Bronchial epithelial cell (primary cell): ENCODE data around the gene SIL1. TPM values are rescaled to one million over a fixed set of nuclear protein-coding genes. Genes with fewer than 3 reads are reported as not detected.
A peak's percentile ranks its signal among the peaks of the same experiment; 100 is the strongest.

Experiments used
- DNase-seq: peaks from one replicate; pipeline ENCODE4 v3.0.0-alpha.2; 2010; ENCODE audit warnings: low read depth
- FAIRE-seq: peaks from 2 replicates; lab custom pipeline; 2011; peaks lifted over from hg19 to GRCh38; lab: Jason Lieb, UNC
- H3K27me3 ChIP-seq: 2 replicates; pipeline ENCODE4 v1.5.1; 2011; ENCODE audit warnings: low read length; ENCODE audit not compliant: control insufficient read depth, insufficient read depth
- H3K36me3 ChIP-seq: 2 replicates; pipeline ENCODE4 v1.5.1; 2011; ENCODE audit warnings: low read length; ENCODE audit not compliant: control insufficient read depth, insufficient read depth
- H3K4me3 ChIP-seq: 2 replicates; pipeline ENCODE4 v1.5.1; 2011; ENCODE audit warnings: mild to moderate bottlenecking, low read depth, low read length, control low read depth
- total RNA-seq: library from RNA; depleted of rRNA; stranded (reverse); fragments of >200 nt; gene quantifications from 2 replicates; pipeline ENCODE4 v1.2.1, GENCODE V29; 2014
- TF ChIP-seq, protein P1 (sequence below): IDR thresholded peaks from 2 replicates; pipeline ENCODE4 v1.5.1; 2011; ENCODE audit warnings: mild to moderate bottlenecking, moderate library complexity, low read length, control low read depth, inconsistent platforms; ENCODE audit not compliant: insufficient read depth, severe bottlenecking

SIL1 gene
- total RNA-seq, 1 donor from 2014 or later = 85.3 TPM

DNA sequence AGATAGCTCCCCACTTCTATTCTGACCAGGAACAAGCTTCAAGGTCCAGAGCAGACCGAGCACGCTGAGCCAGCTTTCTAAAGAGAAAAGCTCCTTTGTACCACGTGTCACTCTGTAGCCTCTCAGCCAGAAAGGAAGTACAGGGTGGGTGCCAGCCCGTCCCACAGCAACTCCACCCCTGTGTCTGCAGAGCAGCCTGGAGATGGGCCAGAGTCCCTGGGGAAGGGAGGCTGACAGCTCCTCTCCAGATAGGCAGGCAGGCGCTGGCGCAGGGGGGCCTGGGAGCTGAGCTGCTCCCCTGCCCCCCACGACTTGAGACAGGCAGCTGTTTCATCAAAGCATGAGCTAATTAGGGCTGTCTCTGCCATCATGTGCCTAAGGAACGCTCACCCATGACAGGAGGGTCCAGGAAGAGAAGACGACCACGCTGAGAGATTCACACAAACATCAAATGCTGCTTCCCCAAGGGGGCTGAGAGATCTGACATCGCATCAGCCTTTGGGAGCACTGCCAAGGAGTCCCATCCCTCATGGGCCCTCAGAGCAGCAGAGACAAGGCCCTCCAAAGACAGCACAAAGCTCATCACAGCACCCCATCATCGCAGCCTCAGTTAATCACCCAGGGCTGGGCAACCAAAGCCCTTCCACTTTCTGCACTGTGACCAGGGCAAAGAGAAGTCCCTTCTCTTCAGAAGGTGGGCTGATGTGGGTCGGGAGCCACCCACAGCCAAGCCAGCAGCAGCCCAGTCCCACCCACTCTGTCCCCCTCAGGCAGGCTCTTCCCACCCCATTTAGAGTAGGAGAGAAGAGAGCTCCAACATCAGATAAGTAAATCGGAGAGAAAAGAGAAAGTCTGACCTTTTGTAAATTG lies 244.5 kb downstream of the SIL1 start:
- no peak for FAIRE-seq

DNA sequence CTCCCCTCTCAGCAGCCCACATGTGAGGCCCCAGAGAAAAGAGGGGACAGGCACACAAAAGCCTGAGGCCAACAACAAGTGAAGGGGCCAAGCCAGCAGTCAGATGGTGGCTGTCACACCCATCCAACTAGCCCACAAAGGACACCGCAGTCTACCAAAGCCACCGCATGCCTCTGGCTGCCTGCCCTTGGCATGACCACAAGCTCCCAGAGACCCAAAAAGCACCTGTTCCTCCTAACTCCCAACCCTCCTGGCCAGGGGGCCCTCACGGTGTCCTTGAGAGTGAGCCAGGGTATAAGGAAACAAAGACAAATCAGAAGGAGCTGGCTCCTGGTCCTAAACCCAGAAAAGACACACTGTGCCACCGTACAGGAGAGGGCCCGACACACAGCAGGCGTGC lies 245.2 kb downstream of the SIL1 start:
- TF ChIP-seq, protein P1, sequence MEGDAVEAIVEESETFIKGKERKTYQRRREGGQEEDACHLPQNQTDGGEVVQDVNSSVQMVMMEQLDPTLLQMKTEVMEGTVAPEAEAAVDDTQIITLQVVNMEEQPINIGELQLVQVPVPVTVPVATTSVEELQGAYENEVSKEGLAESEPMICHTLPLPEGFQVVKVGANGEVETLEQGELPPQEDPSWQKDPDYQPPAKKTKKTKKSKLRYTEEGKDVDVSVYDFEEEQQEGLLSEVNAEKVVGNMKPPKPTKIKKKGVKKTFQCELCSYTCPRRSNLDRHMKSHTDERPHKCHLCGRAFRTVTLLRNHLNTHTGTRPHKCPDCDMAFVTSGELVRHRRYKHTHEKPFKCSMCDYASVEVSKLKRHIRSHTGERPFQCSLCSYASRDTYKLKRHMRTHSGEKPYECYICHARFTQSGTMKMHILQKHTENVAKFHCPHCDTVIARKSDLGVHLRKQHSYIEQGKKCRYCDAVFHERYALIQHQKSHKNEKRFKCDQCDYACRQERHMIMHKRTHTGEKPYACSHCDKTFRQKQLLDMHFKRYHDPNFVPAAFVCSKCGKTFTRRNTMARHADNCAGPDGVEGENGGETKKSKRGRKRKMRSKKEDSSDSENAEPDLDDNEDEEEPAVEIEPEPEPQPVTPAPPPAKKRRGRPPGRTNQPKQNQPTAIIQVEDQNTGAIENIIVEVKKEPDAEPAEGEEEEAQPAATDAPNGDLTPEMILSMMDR = no peak
- Histone ChIP-seq H3K4me3 (no peak overlapping the region), H3K36me3 (peaks cover 5% of the 10 kb centered on the region), H3K27me3 (no peaks in the 10 kb centered on the region)
- DNase-seq (no peak), FAIRE-seq (no peak)

More for the DNA sequence above, 244.5 kb downstream of the SIL1 start:
- Histone ChIP-seq H3K36me3 (peaks cover 5% of the 10 kb centered on the region), H3K27me3 (no peaks in the 10 kb centered on the region), H3K4me3 (no peak overlapping the region)
- TF ChIP-seq, protein P1 = no peak
- DNase-seq = peak; percentile 48

GRCh38 chr5:138951986-138952735 lies 246.0 kb downstream of the SIL1 start:
- Histone ChIP-seq H3K36me3 (peaks cover 6% of the 10 kb centered on the region), H3K27me3 (no peaks in the 10 kb centered on the region), H3K4me3 (no peak overlapping the region)
- DNase-seq (no peak), FAIRE-seq (no peak)
- TF ChIP-seq, protein P1 = no peak

DNA sequence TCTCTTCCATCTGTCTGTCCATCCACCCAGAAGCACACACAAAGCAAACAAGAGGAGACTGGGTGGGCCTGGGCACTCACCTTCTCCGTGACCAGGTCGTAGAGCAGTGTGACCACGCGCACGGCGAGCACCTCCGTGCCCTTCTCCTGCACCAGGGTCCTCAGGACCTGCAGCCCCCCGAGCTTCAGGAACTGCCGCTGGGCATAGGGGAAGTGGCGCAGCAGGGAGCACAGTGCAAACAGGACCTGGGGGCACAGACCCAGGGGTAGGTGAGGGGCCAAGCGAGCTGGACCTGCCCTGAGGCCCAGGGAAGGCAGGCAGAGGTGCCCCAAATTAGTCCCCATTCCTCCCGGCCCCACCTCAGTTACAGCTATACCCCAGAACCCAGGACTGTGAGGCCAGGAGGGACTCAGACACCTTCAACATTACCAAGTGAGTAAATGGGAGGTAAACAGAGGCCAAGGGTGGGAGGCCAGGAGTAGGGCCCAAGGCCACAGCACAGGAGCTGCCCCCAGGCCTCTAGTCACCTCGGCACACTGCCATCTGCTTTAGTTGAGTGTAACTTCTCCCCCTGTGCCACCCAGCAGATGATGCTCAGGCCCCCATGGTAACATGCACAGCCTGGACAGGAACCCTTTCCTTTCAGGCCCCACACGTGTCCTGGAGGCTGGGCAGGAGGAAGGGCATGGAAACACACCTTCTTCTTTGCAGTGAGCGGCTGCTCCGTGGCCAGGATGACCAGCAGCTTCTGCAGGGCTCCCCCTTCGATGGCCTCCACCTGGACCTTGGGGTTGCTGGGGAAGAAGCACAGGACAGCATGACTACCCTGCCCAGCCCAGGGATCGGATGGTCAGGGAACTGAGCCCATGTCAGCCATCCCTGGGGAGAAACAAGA lies 246.8 kb downstream of the SIL1 start:
- Histone ChIP-seq H3K4me3 (no peak overlapping the region), H3K36me3 (peaks cover 9% of the 10 kb centered on the region), H3K27me3 (no peaks in the 10 kb centered on the region)
- TF ChIP-seq, protein P1 = no peak
- DNase-seq = no peak
- no peak for FAIRE-seq

DNA sequence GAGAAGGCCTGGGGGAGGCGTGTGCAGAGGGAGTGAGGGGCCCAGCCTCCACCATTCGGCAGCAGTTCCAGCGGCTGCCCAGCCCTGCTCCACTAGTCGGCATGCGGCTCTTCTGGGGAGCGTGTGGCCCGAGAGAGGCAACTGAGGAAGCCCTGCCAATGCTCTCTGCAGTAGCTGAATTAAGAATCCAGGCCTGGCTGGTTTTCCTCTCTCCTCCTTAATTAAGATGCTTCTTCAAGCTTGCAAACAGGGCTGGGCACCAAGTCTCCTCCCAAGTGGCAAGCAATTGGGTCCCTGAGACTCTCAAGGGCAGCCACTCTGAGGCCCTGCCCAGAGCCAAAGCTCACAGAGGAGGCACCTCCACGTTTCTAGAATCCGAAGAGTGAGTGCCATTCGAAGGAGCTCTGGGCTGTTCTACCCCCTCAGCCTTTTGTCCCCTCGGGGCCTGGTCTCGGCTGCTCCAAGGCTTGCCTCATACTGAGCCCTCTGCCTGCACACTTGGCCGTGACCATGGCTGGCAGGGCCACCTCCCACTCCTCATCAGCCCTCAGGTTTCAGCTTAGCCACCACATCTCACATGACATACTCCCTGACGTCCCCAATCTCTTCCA lies 247.6 kb downstream of the SIL1 start:
- Histone ChIP-seq H3K4me3 (no peak overlapping the region), H3K36me3 (peaks cover 10% of the 10 kb centered on the region), H3K27me3 (no peaks in the 10 kb centered on the region)
- TF ChIP-seq, protein P1 = no peak
- no peak for DNase-seq
- FAIRE-seq = no peak
